Activated CD8-positive, alpha-beta memory T cell treated with anti-CD3 and anti-CD28 coated beads for 24 hours (primary cell): Measurements from ENCODE around the gene DGKD.

Source experiments
- DNase-seq: peaks from one replicate; pipeline ENCODE4 v3.0.0-alpha.2; 2020

DGKD gene

DNA sequence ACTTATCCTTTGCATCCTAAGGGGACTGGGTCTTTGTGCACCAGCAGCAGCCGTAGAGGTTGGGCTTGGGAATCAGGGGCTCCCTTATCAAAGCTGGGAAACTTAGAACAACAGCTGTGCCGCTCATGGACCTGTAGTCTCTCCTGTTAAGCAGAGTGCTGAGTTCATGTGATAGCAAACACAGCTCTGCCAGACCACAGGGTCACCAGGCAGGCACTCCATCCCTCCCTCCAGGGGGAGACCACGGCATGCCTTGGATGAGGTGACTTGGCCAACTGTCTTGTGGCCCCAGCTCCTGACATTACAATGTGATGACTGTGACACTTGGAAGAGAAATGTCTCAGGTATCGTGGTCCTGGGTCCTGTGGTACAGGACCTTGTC is 60.0 kb downstream of the DGKD start:
- DNase-seq, result peak; percentile 58

DNA sequence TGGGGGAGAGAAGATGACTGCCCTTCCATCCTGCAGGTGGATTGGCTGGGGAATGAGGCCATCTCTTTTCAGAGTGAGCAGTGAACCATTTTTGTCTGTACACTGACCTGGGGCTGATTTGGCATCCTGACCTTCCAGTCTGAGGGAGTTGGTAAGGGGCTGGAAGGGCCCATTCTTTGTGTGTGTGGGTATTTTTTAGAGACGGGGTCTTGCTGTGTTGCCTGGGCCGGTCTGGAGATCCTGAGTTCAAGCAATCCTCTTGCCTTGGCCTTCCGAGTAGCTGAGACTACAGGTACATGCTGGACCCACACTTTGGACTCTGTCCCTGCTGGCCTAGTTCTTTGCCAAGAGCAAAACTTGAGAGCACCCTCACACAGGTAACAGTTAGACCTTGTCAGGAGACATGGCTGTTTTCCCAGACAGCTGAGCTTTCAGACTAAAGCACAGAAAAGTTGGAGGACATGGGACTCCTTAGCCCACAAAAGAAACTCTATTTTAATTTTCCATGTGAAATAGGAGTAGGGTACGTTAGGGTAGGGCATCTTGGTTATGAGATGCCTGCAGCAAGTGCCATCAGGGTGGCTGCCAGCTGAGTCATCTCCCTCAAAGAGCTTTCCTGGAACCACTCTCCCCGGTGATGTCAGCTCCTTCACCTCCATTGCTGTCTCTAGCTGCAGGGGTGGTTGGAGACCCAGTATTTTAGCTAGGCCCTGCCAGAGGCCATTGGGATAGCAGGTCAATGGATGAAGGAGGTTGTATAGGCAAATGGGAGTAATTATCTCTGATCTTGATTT is 60.7 kb downstream of the DGKD start:
- peak; percentile 66 for DNase-seq

DNA sequence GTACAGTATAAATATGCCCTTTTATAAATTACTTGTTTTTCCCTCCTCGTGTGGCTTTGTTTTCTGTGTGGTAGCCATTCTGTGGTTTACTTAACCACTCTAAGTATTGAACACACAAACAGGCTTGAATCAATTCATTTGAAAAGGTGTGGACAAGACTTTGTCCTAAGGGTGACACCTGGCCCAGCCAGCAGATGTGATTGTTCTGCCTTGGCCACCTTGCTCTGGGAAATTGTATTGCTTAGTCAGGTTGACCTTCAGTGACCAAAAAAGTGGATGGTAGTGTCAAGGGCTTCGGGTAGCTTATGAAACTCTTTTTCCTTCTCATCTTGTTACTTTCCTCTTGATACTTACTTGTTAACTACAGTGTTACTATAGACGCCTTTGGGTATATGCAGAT is 61.9 kb downstream of the DGKD start:
- DNase-seq, result peak; percentile 42

DNA sequence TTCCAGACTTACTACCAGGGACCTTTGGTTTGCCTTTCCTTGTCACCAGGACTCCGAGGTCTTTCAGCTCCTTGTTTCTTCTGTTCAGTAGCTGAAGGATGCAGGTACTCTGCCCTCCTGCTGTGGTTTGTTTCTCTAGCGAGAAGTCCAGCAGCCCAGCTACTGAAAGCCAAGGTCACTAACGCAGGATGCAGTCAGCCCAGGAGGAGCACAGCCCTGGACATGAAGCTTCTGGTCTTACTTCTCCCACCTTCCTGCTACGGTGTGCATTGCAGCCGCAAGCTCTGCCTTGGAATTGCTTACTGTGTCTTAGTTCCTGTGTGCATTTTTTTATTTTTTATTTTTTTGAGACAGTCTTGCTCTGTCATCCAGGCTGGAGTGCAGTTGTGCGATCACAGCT is 62.4 kb downstream of the DGKD start:
- DNase-seq, result peak; percentile 49

DNA sequence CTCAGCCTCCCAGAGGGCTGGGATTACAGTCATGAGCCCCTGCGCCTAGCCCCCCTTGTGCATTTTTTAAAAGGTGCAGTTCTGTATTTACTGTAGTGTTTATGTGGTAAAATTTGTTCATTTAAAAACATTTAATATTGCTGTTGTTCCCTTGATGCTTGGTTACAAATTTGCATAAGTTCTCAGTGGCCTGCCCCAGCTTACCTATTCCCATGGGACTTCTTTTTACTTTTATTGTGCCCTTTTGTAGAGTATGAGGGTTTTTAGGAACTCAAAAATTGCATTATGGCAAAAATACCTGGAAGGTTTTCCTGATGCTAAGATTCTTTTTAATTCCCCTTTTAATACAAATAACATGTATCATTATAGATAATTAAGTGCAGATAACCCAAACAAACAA is 63.0 kb downstream of the DGKD start:
- DNase-seq, result no peak

DNA sequence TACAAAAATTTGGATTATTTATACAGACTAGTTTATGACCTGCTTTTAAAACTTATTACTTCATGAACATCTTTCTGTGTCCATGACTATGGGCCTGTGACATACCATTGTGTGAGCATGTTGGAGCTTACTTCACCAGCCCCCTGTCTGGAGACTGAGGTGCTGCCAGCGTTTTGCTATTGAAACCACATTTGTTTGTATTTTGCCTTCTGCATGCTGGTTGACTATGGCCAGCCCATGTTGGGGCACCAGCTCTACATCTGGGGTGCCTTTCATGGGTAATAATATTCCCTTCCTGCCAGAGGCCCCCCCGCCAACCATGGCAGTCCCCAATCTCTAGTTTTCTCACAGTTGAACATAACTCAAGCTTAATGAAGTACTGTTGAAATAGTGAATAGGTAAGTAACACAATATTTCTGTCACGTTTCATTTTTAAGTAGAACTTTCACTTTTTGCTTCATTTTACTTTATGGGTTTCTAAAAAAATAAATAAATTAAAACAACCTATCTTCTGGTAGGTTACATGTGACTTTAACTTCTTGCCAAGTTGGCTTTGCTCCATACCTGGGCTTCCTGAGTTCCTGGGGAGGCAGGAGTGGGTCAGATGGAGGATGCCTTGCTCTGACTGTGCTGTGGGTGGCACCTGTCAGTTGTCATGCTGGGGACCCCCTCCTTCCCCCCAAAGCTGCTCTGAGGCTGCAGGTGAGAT is 63.9 kb downstream of the DGKD start:
- peak; percentile 55 for DNase-seq

DNA sequence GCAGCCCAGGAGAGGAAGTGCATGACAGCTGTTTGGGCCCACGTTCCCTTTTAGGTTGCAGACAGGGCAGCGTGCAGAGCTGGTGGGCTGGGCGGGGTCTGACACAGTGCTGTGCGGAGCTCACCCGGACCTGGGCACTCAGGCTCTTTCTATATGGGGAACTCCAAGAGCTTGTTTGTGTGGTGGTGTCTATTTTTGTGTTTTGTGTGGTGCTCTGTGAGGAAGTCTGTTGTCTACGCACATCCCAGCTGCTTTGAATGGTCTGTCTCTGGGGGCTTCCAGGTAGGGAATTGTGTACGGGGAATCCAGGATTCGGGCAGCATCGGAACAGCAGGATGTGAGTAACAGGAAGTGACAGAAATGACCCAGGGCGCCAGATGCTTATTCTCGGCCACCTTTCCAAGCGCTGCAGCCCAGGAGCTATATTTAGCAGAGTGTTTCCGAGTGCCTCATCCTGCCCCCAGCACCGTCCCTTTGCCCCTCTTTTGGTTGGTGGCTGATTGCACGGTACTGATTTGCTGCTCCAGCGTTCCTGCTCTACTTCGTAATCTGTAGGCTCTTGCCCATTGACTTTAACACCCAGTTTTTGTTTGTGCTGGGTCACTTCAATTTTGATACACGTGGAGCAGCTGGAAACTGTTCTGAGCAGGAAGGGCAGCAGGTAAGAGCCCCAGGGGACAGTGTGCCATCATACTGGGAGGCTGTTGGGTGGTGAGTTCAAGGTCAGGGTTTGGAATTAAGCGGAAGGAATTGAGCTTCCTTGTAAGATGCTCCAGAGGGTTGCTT is 64.7 kb downstream of the DGKD start:
- peak; percentile 74 for DNase-seq

DNA sequence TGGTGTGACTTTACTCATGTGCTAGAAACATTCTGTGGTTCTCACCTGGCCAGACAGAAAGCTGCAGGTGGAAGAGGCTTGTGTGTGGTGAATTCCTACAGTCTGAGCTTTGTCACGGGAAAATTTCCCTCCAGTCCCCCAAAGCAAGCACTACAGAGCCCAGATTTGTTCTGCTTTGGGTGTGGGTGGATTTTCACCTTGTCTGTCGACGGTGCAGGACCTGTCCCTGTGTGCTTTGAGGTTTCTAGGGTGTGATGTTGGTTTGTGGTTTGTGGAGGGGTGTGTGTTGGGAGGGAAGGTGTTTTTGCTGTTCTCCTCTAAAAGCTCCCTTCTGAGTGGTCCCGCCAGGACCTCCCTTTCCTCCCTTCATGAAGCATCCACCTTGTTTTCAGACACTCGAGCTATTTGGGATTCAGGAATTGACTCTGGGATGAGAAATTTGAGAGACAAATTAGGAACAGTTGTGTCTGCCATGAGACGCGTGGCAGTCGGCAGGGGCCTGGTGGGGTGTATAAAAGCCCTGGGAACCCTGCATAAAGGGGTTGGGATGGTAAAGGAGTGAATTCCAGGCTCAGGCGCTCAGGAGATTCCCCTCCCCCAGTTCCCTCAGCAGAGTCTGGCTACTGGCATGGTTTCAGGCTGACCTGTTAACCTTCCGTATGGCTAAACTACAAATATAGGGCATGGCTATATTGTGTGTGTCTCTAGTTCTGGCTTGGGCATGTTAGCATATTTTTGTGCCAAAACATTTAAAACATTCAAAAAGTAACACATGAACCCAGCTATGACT is 65.5 kb downstream of the DGKD start:
- peak; percentile 74 for DNase-seq

DNA sequence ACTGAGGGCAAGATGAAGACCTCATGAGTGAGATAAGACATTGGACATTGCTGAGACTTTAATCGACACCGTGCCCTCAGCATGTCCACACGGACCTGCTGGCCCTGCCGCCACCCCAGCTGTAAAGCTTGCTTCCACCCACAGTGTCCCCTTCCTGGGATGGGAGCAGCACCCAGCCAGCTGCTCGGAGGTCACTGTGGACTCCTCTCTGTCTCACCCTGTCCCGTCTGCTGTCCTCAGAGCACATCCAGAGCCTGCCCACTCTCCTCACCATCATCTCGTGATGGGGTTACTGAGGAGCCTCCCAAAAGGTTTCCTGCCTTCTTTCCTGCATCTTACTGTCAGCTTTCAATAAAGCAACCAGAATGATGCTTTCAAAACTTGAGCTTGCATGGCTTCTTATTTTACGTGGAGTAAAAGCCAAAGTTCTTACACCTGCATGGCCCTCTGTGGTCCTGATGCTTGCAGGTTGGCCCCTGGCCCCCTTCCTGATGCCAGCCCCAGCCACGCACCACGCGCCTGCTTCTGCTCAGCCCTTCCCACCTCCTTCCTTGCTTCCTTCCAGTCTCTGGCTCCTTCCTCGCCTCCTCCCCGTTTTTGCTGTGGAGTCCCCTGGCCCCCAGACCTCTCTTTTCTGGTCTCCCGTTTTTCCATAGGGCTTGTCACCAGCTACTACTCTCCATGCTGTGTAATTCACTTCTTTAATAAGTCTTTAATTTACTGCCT is 67.0 kb downstream of the DGKD start:
- DNase-seq, result peak; percentile 52

DNA sequence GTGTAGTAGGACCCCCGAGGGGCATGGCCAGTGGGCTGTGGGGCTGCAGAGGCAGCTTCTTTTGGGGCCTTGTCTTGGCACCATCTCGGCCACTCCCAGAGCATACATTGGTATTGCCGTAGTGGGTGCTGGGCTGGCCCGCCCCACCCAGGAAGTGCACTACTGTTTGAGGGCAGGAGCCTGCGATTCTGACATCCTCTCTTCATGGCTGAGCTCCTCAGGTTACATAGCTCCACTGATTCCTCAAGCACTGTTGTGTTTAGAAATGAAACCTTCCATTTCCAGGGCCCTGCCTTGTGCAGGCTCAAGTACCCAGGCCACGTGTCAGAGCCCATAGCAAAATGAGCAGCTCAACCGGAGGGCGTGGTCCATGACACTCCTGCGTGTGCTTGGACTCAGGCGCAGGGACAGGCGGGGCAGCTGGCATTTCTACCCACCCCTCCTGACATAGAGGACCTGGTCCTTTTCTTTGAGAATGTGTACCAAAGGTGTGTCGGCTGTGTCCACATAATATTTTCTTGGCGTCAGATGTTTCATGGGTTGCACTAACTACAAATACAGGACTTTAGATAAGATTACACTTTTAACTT is 67.9 kb downstream of the DGKD start:
- peak; percentile 78 for DNase-seq

DNA sequence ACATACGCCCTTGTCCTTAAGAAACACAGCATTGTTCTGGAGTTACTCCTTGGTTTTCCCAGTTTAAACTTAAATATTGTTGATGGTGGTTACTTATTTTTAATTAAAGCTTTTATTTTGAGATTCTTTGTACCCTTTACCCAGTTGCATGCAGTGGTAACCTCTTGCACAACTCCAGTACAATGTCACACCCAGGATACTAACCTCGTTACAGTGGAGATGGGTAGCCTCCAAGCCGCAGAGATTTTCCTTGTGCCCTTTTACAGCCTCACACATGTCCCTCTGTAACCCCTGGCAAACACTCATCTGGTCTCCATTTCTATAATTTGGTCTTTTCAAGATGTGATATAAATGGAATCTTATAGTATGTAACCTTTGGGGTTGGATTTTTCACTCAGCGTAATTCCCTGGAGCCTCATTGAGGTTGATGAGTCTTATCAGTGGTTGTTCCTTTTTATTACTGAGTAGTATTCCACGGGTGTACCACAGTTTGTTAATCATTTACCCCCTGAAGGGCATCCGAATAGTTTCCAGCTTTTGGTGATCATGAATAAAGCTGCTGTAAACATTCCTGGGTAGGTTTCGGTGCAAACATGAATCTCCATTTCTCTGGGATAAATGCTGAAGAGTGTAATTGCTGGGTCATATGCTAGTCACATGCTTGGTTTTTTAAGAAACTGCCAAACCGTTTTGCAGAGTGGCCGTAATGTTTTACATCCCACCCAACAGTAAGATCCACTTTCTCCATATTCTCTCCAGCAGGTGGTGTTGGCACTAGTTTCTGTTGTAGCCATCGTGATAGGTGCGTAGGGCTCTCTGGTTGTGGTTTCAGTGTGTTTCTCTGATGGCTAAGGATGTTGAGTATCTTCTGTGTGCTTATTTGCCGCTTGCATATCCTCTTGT is 68.6 kb downstream of the DGKD start:
- no peak for DNase-seq

DNA sequence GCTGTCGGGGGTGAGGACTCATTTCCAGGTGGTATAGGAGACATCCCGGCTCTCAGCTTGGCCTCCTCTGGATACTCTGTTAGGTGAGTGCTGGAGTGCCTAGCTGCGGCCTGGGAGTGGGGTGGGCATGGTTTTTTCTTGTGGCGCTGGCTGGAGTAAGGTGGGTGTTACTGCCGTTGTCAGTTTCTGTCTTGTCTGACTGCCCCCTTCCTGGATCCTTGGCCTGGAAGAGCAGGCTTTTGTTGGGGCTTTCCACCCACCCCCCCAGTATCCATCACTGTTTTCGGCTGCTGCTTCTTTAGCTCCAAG is 69.2 kb downstream of the DGKD start:
- DNase-seq, result peak; percentile 51

DNA sequence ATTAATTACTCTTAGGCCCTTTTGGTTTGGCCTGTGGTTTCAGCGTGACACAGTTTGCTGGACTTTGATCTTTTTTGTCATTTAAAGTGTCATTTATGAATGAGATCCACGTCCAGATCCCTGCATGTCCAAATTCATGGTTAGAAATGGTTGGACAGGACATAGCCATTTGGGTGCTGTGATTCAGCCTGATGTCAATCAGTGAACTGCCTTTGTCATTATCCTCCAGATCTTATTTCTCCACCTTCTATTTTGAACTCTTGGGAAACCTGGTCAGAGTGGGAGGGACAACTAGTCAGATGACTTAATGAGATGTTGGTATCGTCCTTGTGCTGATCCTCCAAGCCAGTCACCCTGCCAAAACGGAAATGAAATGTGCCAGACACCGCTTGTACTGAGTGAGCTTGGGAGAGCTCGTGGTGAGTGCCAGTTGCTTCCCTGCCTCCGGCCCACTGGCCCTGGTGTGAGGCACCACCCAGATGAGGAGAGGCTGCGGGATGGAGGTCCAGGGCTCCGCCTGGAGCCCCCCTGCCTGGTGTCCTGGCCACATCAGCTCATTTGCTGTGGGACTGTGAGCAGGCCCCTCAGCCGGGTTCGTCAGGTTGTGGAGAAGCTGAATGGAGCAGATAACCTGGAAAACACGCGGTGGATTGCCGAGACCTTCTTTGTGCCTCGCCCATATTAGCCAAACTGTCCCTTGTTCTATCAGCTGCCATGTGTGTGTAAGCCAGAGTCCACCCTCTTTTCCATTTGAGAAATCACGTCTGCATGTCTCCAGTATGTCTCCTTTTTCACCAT is 70.1 kb downstream of the DGKD start:
- peak; percentile 51 for DNase-seq

DNA sequence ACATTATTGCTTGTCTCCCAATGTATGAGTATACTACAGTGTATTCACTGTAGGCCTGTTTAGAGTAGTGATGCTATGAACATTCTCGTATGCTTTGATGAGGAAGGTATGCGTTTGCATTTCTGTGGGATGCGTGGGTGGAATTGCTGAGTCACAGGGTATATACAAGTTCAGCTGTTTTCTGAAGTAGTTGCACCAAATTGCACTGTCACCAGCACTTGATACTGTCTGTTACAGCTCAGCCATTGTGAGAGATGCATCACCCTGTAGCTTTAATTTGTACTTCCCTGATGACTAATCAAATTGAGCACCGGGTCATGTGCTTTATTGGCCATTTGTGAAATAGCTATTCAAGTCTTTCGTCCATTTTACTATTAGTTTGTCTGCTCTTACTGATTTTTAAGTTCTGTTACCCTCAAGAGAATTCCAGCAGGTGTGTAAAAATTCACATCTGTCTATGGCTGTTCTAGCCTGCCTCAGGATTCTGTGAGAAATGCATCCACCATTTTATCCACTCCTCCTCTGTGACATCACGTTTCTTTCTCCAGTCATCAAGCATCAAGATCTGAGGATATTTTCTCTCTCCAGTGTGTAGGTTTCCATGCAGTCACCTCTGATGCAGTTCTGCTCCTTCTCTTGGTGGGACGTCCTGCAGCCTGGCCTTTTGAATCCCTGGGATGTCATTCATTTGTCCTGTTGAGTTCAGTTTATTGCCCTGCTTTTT is 72.5 kb downstream of the DGKD start:
- DNase-seq, result peak; percentile 67

DNA sequence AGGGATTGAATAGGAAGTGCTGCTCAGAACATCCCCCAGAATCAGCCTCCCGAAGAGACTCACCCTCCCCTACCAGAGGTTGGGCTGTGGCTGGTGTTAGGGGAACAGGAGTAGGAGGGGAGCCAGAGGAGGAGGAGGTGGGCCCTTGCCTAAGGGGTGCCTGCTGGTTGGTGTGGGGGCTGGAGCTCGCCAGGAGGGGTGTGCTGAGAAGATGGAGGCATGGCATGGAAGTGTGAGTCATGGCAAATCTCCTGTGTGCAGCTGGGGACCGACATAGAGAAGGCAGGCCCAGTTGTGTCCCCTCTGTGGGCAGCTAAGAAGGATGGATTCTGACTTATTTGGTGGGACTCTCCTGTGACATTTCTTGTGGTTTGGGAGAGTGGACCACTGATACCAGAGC is 73.7 kb downstream of the DGKD start:
- peak; percentile 55 for DNase-seq

DNA sequence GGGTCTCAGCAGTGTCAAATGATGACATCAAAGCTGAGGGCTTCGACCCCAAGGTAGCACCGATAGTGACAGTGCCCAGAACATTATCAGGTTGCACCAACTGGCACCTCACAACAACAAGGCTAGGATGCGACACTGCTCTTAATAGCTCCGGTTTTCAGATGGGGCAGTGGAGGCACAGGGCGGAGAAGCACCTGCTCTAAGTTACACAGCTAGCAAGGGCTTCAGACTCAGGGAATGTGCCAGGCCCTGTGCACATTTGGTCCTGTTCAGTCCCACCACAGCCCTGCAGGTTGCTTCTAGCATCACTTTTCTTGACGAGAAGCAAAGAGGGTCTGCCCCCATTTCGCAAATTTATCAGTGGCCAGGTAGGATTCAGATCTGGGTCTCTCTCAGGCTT is 74.1 kb downstream of the DGKD start:
- DNase-seq, result no peak

DNA sequence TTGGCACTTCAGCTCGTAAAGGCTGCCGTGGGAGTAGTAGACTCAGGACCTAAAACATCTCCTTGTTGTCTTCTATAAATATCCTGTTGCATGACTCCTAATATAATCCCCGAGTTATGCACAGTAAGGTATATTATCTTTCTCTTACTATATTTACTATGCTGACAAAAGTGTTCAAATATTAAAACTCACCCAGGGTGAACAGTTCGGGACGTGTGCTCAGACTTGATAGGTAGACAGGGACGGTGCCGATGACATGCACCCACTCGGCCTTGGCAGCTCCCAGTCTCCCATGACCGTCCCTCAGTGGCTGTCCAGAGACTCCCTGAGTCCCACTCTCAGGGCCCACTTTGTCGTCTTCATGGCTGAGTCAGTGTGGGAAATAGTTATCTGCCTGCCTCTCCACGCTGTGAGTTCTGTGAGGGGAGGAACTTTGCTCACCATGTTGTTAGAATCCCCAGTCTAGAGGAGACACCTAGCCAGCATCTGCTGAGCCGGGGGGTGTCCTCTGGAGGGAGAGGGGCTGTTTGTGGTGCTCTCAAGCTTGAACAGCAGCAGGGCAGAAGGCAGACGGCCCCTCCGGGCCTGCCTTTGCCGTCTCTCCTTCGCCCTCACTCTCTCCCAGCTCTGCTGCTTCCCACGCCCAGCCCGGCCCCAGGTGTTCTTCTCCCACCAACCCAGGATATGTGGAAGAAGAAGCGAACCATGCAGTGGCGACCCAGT is 75.0 kb downstream of the DGKD start:
- DNase-seq, result peak; percentile 46

DNA sequence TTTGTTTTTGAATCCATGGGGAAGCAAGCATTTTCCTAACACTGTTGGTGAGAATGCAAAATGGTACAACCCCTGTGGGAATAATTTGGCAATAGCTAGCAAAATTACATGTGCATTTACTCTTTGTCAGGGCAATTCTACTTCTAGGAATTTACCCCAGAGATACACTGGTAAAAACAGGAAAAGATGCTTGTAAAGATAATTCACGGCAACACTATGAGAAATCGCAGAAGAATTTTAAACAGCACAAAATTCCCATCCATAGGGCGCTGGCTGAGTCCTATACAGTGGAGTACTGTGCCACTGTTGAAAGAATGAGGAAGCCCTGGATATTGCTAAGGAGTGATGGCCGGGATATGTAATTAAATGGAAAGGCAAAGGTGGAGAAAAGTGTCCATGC is 75.8 kb downstream of the DGKD start:
- no peak for DNase-seq

DNA sequence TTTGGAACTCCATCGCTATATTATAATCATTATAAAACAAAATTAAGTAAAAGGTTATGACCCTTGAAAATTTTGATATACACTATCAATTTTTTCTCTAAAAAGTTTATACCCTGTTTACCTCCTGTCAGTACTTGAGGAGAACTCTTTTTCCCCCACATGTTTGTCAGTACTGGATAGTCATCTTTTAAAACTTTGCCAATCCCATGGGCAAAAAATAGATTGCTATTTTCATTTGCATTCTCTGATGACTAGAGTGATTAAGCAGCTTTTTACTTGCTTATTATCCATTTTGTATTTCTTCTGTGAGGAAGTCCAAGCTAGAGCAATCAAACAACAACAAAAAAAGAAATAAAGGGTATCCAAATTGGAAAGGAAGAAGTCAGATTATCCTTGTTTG is 76.4 kb downstream of the DGKD start:
- DNase-seq, result no peak
